Measurements from ENCODE around the gene PIK3CG.

DNA sequence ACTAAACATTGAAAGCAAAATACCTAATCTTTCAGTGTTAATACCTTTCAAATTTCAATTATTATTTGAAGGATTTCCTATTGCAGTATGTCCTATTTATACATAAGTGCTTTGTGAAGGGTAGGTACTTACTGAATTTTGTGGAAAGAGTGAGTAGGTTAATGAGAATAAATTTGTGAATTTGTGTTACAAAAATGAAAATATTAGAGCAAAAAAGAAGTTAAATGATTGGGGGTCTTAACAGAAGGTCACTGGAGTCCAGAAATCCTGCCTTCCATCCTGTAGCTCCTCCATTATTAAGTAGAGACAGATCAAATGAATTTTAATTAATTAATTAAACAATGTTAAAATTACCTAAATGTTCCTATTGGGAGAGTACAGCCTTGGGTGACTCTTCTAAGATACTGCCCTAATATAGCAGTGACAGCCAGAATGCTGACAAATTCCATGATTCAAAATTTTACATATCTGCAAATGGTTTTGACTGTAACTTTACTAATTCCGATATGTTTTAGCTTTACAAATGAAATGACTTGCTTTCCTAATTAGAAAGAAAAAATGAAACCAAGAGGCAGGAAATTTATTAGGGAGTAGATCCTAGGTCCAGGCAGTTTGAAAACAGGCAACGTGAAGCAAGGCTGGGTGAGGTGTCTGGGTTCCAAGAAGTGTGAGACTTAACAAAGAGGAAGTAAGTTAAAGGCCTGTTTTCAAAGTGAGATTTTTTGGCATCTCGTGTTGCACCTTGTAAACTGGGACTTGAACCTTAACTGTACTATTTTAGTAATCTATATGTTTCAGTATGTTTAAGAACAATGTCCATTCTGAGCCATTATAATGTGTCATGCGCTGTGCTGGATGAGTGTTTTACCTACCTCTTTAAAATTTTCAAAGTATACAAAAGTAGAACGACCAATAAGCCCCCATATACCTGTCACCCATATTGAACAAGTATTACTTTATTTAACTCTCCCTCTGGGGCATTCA is 1.5 kb downstream of the PIK3CG start:
- TF ChIP-seq, protein P1, sequence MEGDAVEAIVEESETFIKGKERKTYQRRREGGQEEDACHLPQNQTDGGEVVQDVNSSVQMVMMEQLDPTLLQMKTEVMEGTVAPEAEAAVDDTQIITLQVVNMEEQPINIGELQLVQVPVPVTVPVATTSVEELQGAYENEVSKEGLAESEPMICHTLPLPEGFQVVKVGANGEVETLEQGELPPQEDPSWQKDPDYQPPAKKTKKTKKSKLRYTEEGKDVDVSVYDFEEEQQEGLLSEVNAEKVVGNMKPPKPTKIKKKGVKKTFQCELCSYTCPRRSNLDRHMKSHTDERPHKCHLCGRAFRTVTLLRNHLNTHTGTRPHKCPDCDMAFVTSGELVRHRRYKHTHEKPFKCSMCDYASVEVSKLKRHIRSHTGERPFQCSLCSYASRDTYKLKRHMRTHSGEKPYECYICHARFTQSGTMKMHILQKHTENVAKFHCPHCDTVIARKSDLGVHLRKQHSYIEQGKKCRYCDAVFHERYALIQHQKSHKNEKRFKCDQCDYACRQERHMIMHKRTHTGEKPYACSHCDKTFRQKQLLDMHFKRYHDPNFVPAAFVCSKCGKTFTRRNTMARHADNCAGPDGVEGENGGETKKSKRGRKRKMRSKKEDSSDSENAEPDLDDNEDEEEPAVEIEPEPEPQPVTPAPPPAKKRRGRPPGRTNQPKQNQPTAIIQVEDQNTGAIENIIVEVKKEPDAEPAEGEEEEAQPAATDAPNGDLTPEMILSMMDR (IDR thresholded peaks at IDR 0.05; ENCODE audit: insufficient read depth, low read depth, low read length): no peak
- no peak for TF ChIP-seq EZH2 (IDR thresholded peaks at IDR 0.05; ENCODE audit: insufficient read depth, low read length)
